Astrocyte (in vitro differentiated cells and primary cell): ENCODE measurements around the gene AAGAB. TPM values are rescaled to one million over a fixed set of nuclear protein-coding genes. Genes with fewer than 3 reads are reported as not detected.
A peak's percentile ranks its signal among the peaks of the same experiment; 100 is the strongest.

ENCODE experiments used
- DNase-seq: peaks from one replicate; pipeline ENCODE4 v3.0.0-alpha.2; 2010; ENCODE audit warnings: low read depth
- FAIRE-seq: peaks from 2 replicates; lab custom pipeline; 2011; peaks lifted over from hg19 to GRCh38; lab: Jason Lieb, UNC
- H2AFZ ChIP-seq: 2 replicates; pipeline ENCODE4 v1.6.0; 2012; ENCODE audit warnings: low read depth, low read length, inconsistent platforms
- H3K27ac ChIP-seq: 2 replicates; pipeline ENCODE4 v1.5.1; 2011; ENCODE audit warnings: low read depth, low read length, inconsistent platforms
- H3K27me3 ChIP-seq: 2 replicates; pipeline ENCODE4 v1.6.0; 2011; ENCODE audit warnings: low read length, inconsistent platforms; ENCODE audit not compliant: insufficient read depth
- H3K36me3 ChIP-seq: 2 replicates; pipeline ENCODE4 v1.5.1; 2011; ENCODE audit warnings: low read length, inconsistent platforms; ENCODE audit not compliant: insufficient read depth
- H3K4me1 ChIP-seq: 2 replicates; pipeline ENCODE4 v1.5.1; 2011; ENCODE audit warnings: low read length, inconsistent platforms; ENCODE audit not compliant: insufficient read depth
- H3K4me2 ChIP-seq: 2 replicates; pipeline ENCODE4 v1.6.0; 2012; ENCODE audit warnings: low read length, inconsistent platforms
- H3K4me3 ChIP-seq: 2 replicates; pipeline ENCODE4 v1.5.1; 2011; ENCODE audit warnings: low read depth, mild to moderate bottlenecking, low read length, inconsistent platforms; ENCODE audit not compliant: insufficient read depth
- H3K79me2 ChIP-seq: 2 replicates; pipeline ENCODE4 v1.6.0; 2012; ENCODE audit warnings: mild to moderate bottlenecking, low read length, inconsistent platforms; ENCODE audit not compliant: insufficient read depth
- H3K9ac ChIP-seq: 2 replicates; pipeline ENCODE4 v1.6.0; 2012; ENCODE audit warnings: mild to moderate bottlenecking, low read length, inconsistent platforms
- H3K9me3 ChIP-seq: 2 replicates; pipeline ENCODE4 v1.5.1; 2012; ENCODE audit warnings: low read depth, mild to moderate bottlenecking, low read length, inconsistent platforms; ENCODE audit not compliant: insufficient read depth
- H4K20me1 ChIP-seq: 2 replicates; pipeline ENCODE4 v1.6.0; 2012; ENCODE audit warnings: low read length, inconsistent platforms; ENCODE audit not compliant: insufficient read depth
- H3K27ac Mint-ChIP-seq: one replicate; pipeline ENCODE4 v1.8.0; 2021; ENCODE audit warnings: mild to moderate bottlenecking, mixed read lengths; ENCODE audit not compliant: unreplicated experiment
- H3K27me3 Mint-ChIP-seq: one replicate; pipeline ENCODE4 v1.8.0; 2021; ENCODE audit warnings: low read depth, mixed read lengths; ENCODE audit not compliant: unreplicated experiment
- H3K36me3 Mint-ChIP-seq: one replicate; pipeline ENCODE4 v1.8.0; 2021; ENCODE audit warnings: low read depth, mixed read lengths; ENCODE audit not compliant: unreplicated experiment
- H3K4me1 Mint-ChIP-seq: one replicate; pipeline ENCODE4 v1.8.0; 2021; ENCODE audit warnings: low read depth, mixed read lengths; ENCODE audit not compliant: unreplicated experiment
- H3K4me3 Mint-ChIP-seq: one replicate; pipeline ENCODE4 v1.8.0; 2021; ENCODE audit warnings: mild to moderate bottlenecking, moderate library complexity, mixed read lengths; ENCODE audit not compliant: unreplicated experiment
- H3K9me3 Mint-ChIP-seq: one replicate; pipeline ENCODE4 v1.8.0; 2021; ENCODE audit warnings: mild to moderate bottlenecking, mixed read lengths; ENCODE audit not compliant: unreplicated experiment
- EZH2 ChIP-seq: IDR thresholded peaks from 2 replicates; pipeline ENCODE4 v1.6.1; 2012; ENCODE audit warnings: mild to moderate bottlenecking, low read length, inconsistent platforms; ENCODE audit not compliant: insufficient read depth
- total RNA-seq: library from RNA; stranded (reverse); gene quantifications from 2 replicates; pipeline ENCODE4 v1.2.1, GENCODE V29; 2021
- TF ChIP-seq, protein P1 (sequence below): IDR thresholded peaks from 2 replicates; pipeline ENCODE4 v1.5.1; 2011; ENCODE audit warnings: low read depth, mild to moderate bottlenecking, inconsistent platforms, low read length, moderate library complexity; ENCODE audit not compliant: insufficient read depth

Gene AAGAB
- total RNA-seq, 1 donor from 2014 or later, result 52.2 TPM

- Histone ChIP-seq H3K27ac (no peak overlapping the region), H3K27me3 (no peaks in the 10 kb centered on the region), H2AFZ (no peak overlapping the region), H3K4me1 (no peaks in the 10 kb centered on the region), H3K9me3 (no peaks in the 10 kb centered on the region), H3K4me2 (no peak overlapping the region), H3K9ac (no peak overlapping the region), H3K36me3 (peaks cover 4% of the 10 kb centered on the region), H3K79me2 (no peaks in the 10 kb centered on the region), H3K4me3 (no peak overlapping the region), H4K20me1 (peaks cover 26% of the 10 kb centered on the region)
- peak; percentile 36 for DNase-seq
- Mint-ChIP-seq H3K36me3 (peaks cover 14% of the 10 kb centered on the region), H3K27ac (peak overlapping the region; percentile 30), H3K9me3 (no peaks in the 10 kb centered on the region), H3K27me3 (no peaks in the 10 kb centered on the region), H3K4me3 (no peak overlapping the region), H3K4me1 (peaks cover 12% of the 10 kb centered on the region)
- no peak for FAIRE-seq
- TF ChIP-seq EZH2, result no peak
- TF ChIP-seq, protein P1, sequence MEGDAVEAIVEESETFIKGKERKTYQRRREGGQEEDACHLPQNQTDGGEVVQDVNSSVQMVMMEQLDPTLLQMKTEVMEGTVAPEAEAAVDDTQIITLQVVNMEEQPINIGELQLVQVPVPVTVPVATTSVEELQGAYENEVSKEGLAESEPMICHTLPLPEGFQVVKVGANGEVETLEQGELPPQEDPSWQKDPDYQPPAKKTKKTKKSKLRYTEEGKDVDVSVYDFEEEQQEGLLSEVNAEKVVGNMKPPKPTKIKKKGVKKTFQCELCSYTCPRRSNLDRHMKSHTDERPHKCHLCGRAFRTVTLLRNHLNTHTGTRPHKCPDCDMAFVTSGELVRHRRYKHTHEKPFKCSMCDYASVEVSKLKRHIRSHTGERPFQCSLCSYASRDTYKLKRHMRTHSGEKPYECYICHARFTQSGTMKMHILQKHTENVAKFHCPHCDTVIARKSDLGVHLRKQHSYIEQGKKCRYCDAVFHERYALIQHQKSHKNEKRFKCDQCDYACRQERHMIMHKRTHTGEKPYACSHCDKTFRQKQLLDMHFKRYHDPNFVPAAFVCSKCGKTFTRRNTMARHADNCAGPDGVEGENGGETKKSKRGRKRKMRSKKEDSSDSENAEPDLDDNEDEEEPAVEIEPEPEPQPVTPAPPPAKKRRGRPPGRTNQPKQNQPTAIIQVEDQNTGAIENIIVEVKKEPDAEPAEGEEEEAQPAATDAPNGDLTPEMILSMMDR, result no peak
These were observed 29.1 kb downstream of the AAGAB start for GRCh38 chr15:67225336-67225735.

DNA sequence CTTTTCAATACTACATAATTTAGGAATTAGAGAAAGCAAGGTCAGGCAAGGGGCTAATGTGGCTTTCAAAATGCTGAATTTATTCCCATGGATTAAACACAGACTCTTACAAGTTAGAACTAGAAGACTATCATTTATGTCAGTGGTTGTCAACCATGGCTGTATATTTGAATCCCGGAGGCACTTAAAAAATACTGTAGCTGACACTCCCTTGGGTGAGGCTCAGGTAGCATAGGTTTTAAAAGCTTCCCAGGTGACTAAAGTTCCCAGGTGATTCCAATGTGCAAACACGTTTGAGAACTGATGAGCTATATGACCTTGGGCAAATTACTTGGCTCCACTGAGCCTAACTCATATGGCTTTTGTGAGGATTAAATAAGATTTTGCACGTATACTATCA lies 29.6 kb downstream of the AAGAB start:
- Histone ChIP-seq H3K4me2 (no peak overlapping the region), H3K9ac (no peak overlapping the region), H2AFZ (no peak overlapping the region), H3K27ac (no peak overlapping the region), H3K79me2 (no peaks in the 10 kb centered on the region), H3K4me3 (no peak overlapping the region), H4K20me1 (peaks cover 26% of the 10 kb centered on the region), H3K9me3 (no peaks in the 10 kb centered on the region), H3K36me3 (no peaks in the 10 kb centered on the region), H3K27me3 (no peaks in the 10 kb centered on the region), H3K4me1 (no peaks in the 10 kb centered on the region)
- DNase-seq, result no peak
- no peak for TF ChIP-seq EZH2
- TF ChIP-seq, protein P1, result no peak
- FAIRE-seq, result peak; percentile 50
- H3K9me3 Mint-ChIP-seq, result no peaks in the 10 kb centered on the region
- peaks cover 12% of the 10 kb centered on the region for H3K4me1 Mint-ChIP-seq
- no peak overlapping the region for H3K4me3 Mint-ChIP-seq
- no peaks in the 10 kb centered on the region for H3K27me3 Mint-ChIP-seq
- no peak overlapping the region for H3K27ac Mint-ChIP-seq
- peaks cover 16% of the 10 kb centered on the region for H3K36me3 Mint-ChIP-seq

DNA sequence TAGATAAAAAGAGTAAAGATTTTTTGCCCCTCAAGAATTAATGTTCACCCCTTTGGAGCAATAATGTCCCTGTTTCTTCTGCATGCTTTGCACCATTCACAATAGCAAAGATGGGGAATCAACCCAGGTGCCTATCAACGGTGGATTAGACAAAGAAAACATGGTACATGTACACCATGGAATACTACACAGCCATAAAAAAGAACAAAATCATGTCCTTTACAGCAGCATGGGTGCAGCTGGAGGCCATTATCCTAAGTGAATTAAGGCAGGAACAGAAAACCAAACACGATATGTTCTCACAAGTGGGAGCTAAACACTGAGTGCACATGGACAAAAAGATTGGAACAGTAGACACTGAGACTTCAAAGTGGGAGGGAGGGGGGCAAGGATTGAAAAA lies 35.2 kb downstream of the AAGAB start:
- H3K27me3 Mint-ChIP-seq, result no peaks in the 10 kb centered on the region
- DNase-seq, result no peak
- H4K20me1 ChIP-seq, result peaks cover 16% of the 10 kb centered on the region
- no peak for TF ChIP-seq EZH2
- TF ChIP-seq, protein P1, result no peak
- no peak overlapping the region for H3K4me3 Mint-ChIP-seq
- H3K36me3 Mint-ChIP-seq, result peaks cover 2% of the 10 kb centered on the region
- no peak overlapping the region for H3K27ac Mint-ChIP-seq
- no peaks in the 10 kb centered on the region for H3K36me3 ChIP-seq
- no peaks in the 10 kb centered on the region for H3K9me3 Mint-ChIP-seq
- no peak overlapping the region for H3K4me3 ChIP-seq
- H3K4me1 Mint-ChIP-seq, result no peaks in the 10 kb centered on the region
- no peak overlapping the region for H3K27ac ChIP-seq
- no peak overlapping the region for H3K9ac ChIP-seq
- no peak overlapping the region for H2AFZ ChIP-seq
- H3K9me3 ChIP-seq, result no peaks in the 10 kb centered on the region
- no peaks in the 10 kb centered on the region for H3K27me3 ChIP-seq
- no peaks in the 10 kb centered on the region for H3K79me2 ChIP-seq
- H3K4me1 ChIP-seq, result no peaks in the 10 kb centered on the region
- no peak overlapping the region for H3K4me2 ChIP-seq
- FAIRE-seq, result no peak
